ENCODE data around the gene MAPRE3. TPM values are rescaled to one million over a fixed set of nuclear protein-coding genes. Genes with fewer than 3 reads are reported as not detected.

The MAPRE3 gene
- total RNA-seq, 2 donors from 2014 or later: 3.2 to 4.4 TPM

- H3K4me3 ChIP-seq (ENCODE audit: low read length): peak overlapping the region; percentile 100
- H3K27me3 ChIP-seq (ENCODE audit: control insufficient read depth, insufficient read depth, low read length, poor library complexity, severe bottlenecking): no peaks in the 10 kb centered on the region
- Mint-ChIP-seq H3K27me3 (ENCODE audit: insufficient read depth) (no peaks in the 10 kb centered on the region), H3K9me3 (no peaks in the 10 kb centered on the region), H3K4me1 (peaks cover 19% of the 10 kb centered on the region), H3K36me3 (ENCODE audit: low read depth) (peaks cover 36% of the 10 kb centered on the region), H3K27ac (peak overlapping the region; percentile 95), H3K4me3 (peak overlapping the region; percentile 95)
- H3K36me3 ChIP-seq (ENCODE audit: control insufficient read depth, insufficient read depth, low read length): peaks cover 39% of the 10 kb centered on the region
- H3K27ac ChIP-seq (ENCODE audit: low read depth, low read length): peak overlapping the region; percentile 60
- no peak for TF ChIP-seq CTCF (conservative IDR thresholded peaks at IDR 0.05)
- no peak for DNase-seq
- peaks cover 7% of the 10 kb centered on the region for H3K4me1 ChIP-seq (ENCODE audit: control insufficient read depth, insufficient read depth, low read length)
- no peaks in the 10 kb centered on the region for H3K9me3 ChIP-seq (ENCODE audit: control insufficient read depth, low read length)
- WGBS, 2 experiments (ENCODE audit: insufficient coverage in 1 of 2, insufficient read length in 1 of 2): 9 to 14% methylated on average over 7 to 11 of the region's 11 CpGs
- H3K9ac ChIP-seq (ENCODE audit: extremely low read depth, low read length, poor library complexity, severe bottlenecking): peak overlapping the region; percentile 81
Measured at GRCh38 chr2:27070653-27071276, 100.3 kb downstream of the MAPRE3 start.

GRCh38 chr2:27071277-27071989, 101.0 kb downstream of the MAPRE3 start, which contains the start of gene OST4:
Gene OST4 (minus strand): TSS chr2:27071654.
- Histone ChIP-seq H3K27me3 (ENCODE audit: control insufficient read depth, insufficient read depth, low read length, poor library complexity, severe bottlenecking) (no peaks in the 10 kb centered on the region), H3K4me3 (ENCODE audit: low read length) (peak within 1 kb of the TSS; percentile 100), H3K27ac (ENCODE audit: low read depth, low read length) (peak within 1 kb of the TSS; percentile 73), H3K36me3 (ENCODE audit: control insufficient read depth, insufficient read depth, low read length) (peaks cover 34% of the 10 kb centered on the region), H3K9me3 (ENCODE audit: control insufficient read depth, low read length) (no peaks in the 10 kb centered on the region), H3K4me1 (ENCODE audit: control insufficient read depth, insufficient read depth, low read length) (peaks cover 7% of the 10 kb centered on the region), H3K9ac (ENCODE audit: extremely low read depth, low read length, poor library complexity, severe bottlenecking) (peak within 1 kb of the TSS; percentile 81)
- H3K27ac Mint-ChIP-seq: peak within 1 kb of the TSS; percentile 95
- peaks cover 31% of the 10 kb centered on the region for H3K36me3 Mint-ChIP-seq (ENCODE audit: low read depth)
- H3K4me3 Mint-ChIP-seq: peak within 1 kb of the TSS; percentile 95
- WGBS, 2 experiments (ENCODE audit: insufficient coverage in 1 of 2, insufficient read length in 1 of 2): 0% methylated on average over 22 to 86 of the region's 86 CpGs
- peak; percentile 96 for DNase-seq
- H3K9me3 Mint-ChIP-seq: no peaks in the 10 kb centered on the region
- no peak for TF ChIP-seq CTCF (conservative IDR thresholded peaks at IDR 0.05)
- H3K4me1 Mint-ChIP-seq: peaks cover 19% of the 10 kb centered on the region
- H3K27me3 Mint-ChIP-seq (ENCODE audit: insufficient read depth): peaks cover 2% of the 10 kb centered on the region

- peak overlapping the region; percentile 73 for H3K27ac ChIP-seq (ENCODE audit: low read depth, low read length)
- Mint-ChIP-seq H3K9me3 (no peaks in the 10 kb centered on the region), H3K4me1 (peaks cover 19% of the 10 kb centered on the region), H3K36me3 (ENCODE audit: low read depth) (peaks cover 29% of the 10 kb centered on the region), H3K4me3 (peak overlapping the region; percentile 95), H3K27ac (peak overlapping the region; percentile 89), H3K27me3 (ENCODE audit: insufficient read depth) (peaks cover 4% of the 10 kb centered on the region)
- H3K27me3 ChIP-seq (ENCODE audit: control insufficient read depth, insufficient read depth, low read length, poor library complexity, severe bottlenecking): no peaks in the 10 kb centered on the region
- H3K36me3 ChIP-seq (ENCODE audit: control insufficient read depth, insufficient read depth, low read length): peaks cover 30% of the 10 kb centered on the region
- WGBS, 2 experiments (ENCODE audit: insufficient coverage in 1 of 2, insufficient read length in 1 of 2): 4 to 5% methylated on average over 16 to 34 of the region's 34 CpGs
- H3K9me3 ChIP-seq (ENCODE audit: control insufficient read depth, low read length): no peaks in the 10 kb centered on the region
- peak; percentile 81 for DNase-seq
- TF ChIP-seq CTCF (conservative IDR thresholded peaks at IDR 0.05): no peak
- peak overlapping the region; percentile 6 for H3K9ac ChIP-seq (ENCODE audit: extremely low read depth, low read length, poor library complexity, severe bottlenecking)
- H3K4me3 ChIP-seq (ENCODE audit: low read length): peak overlapping the region; percentile 100
- peaks cover 7% of the 10 kb centered on the region for H3K4me1 ChIP-seq (ENCODE audit: control insufficient read depth, insufficient read depth, low read length)
Measured at GRCh38 chr2:27071990-27072830, 101.8 kb downstream of the MAPRE3 start.
